Measurements from ENCODE around the gene BEST3.

GRCh38 chr12:69719336-69720316, 20.5 kb upstream of the BEST3 start:
- no peak for TF ChIP-seq CTCF (conservative IDR thresholded peaks at IDR 0.05; ENCODE audit: low read depth, low read length)
- TF ChIP-seq SMC3 (IDR thresholded peaks at IDR 0.05; ENCODE audit: low read depth, low read length): no peak
- TF ChIP-seq CEBPB (IDR thresholded peaks at IDR 0.05; ENCODE audit: low read depth, low read length): no peak
- TF ChIP-seq MXI1 (IDR thresholded peaks at IDR 0.05; ENCODE audit: borderline replicate concordance, low read depth, low read length): no peak

All from IMR-90 (cell line).